Progenitor cell of endocrine pancreas (in vitro differentiated cells): ENCODE data around the gene FCHSD2. TPM values are rescaled to one million over a fixed set of nuclear protein-coding genes. Genes with fewer than 3 reads are reported as not detected.
"Not testable (repeated sequence)": the region's sequence is repeated elsewhere in the genome, so short reads cannot be mapped to it uniquely, and the experiment has no call there.

Experiments used
- DNase-seq: peaks from one replicate; pipeline ENCODE4 v3.0.0; 2021; ENCODE audit warnings: low spot score; ENCODE audit not compliant: unreplicated experiment
- H3K27ac Mint-ChIP-seq: 2 replicates; pipeline ENCODE4 v1.8.0; 2021; ENCODE audit warnings: mild to moderate bottlenecking, moderate library complexity, mixed read lengths
- H3K27me3 Mint-ChIP-seq: 2 replicates; pipeline ENCODE4 v1.8.0; 2021; ENCODE audit warnings: mixed read lengths
- H3K36me3 Mint-ChIP-seq: 2 replicates; pipeline ENCODE4 v1.8.0; 2022; ENCODE audit warnings: mixed read lengths; ENCODE audit not compliant: insufficient read depth
- H3K4me1 Mint-ChIP-seq: 2 replicates; pipeline ENCODE4 v1.8.0; 2021; ENCODE audit warnings: low read depth, mixed read lengths
- H3K4me3 Mint-ChIP-seq: 2 replicates; pipeline ENCODE4 v1.8.0; 2021; ENCODE audit warnings: low read depth, mild to moderate bottlenecking, moderate library complexity, mixed read lengths
- H3K9me3 Mint-ChIP-seq: 2 replicates; pipeline ENCODE4 v1.8.0; 2021; ENCODE audit warnings: low read depth, mixed read lengths
- CTCF ChIP-seq: fragments of 200-600 bp; sonication (generic); IDR thresholded peaks from one replicate; pipeline ENCODE4 v1.5.0; 2021; ENCODE audit warnings: antibody characterized with exemption, mild to moderate bottlenecking; ENCODE audit not compliant: unreplicated experiment
- total RNA-seq: library from RNA; stranded (reverse); gene quantifications from 2 replicates; pipeline ENCODE4 v1.2.1, GENCODE V29; 2021

Gene FCHSD2
- total RNA-seq, 1 donor from 2014 or later = 35.4 TPM

- Mint-ChIP-seq H3K27me3 (no peaks in the 10 kb centered on the region), H3K9me3 (peaks cover 11% of the 10 kb centered on the region), H3K4me3 (no peak overlapping the region), H3K4me1 (peaks cover 4% of the 10 kb centered on the region), H3K36me3 (peaks cover 20% of the 10 kb centered on the region), H3K27ac (no peak overlapping the region)
- no peak for DNase-seq
- no peak for TF ChIP-seq CTCF
These were observed 17.3 kb downstream of the FCHSD2 start for GRCh38 chr11:73124800-73125199.

- Mint-ChIP-seq H3K36me3 (peaks cover 21% of the 10 kb centered on the region), H3K9me3 (peaks cover 11% of the 10 kb centered on the region)
- DNase-seq, H3K4me3 Mint-ChIP-seq, H3K27ac Mint-ChIP-seq, H3K4me1 Mint-ChIP-seq, H3K27me3 Mint-ChIP-seq: not testable (repeated sequence)
These were observed 18.2 kb downstream of the FCHSD2 start for GRCh38 chr11:73123892-73124291.

- no peak overlapping the region for H3K27ac Mint-ChIP-seq
These were observed 20.4 kb downstream of the FCHSD2 start for GRCh38 chr11:73121692-73122091.

GRCh38 chr11:73117071-73117470, 25.0 kb downstream of the FCHSD2 start:
- no peak for TF ChIP-seq CTCF
- Mint-ChIP-seq H3K9me3 (peaks cover 5% of the 10 kb centered on the region), H3K36me3 (peaks cover 22% of the 10 kb centered on the region), H3K27ac (no peak overlapping the region), H3K27me3 (no peaks in the 10 kb centered on the region), H3K4me3 (no peak overlapping the region), H3K4me1 (peaks cover 4% of the 10 kb centered on the region)
- no peak for DNase-seq

More at GRCh38 chr11:73121692-73122091, 20.4 kb downstream of the FCHSD2 start:
- Mint-ChIP-seq H3K36me3 (peaks cover 13% of the 10 kb centered on the region), H3K9me3 (peaks cover 11% of the 10 kb centered on the region), H3K27me3 (no peaks in the 10 kb centered on the region), H3K4me3 (no peak overlapping the region), H3K4me1 (peaks cover 4% of the 10 kb centered on the region)
- no peak for DNase-seq
- TF ChIP-seq CTCF = no peak

GRCh38 chr11:73116636-73117035, 25.5 kb downstream of the FCHSD2 start:
- Mint-ChIP-seq H3K36me3 (peaks cover 22% of the 10 kb centered on the region), H3K4me3 (no peak overlapping the region), H3K4me1 (peaks cover 4% of the 10 kb centered on the region), H3K27ac (no peak overlapping the region), H3K27me3 (no peaks in the 10 kb centered on the region), H3K9me3 (peaks cover 6% of the 10 kb centered on the region)
- no peak for TF ChIP-seq CTCF
- DNase-seq = no peak

- Mint-ChIP-seq H3K4me1 (no peaks in the 10 kb centered on the region), H3K36me3 (peaks cover 29% of the 10 kb centered on the region), H3K4me3 (no peak overlapping the region), H3K9me3 (peaks cover 22% of the 10 kb centered on the region), H3K27ac (no peak overlapping the region), H3K27me3 (no peaks in the 10 kb centered on the region)
- no peak for DNase-seq
- TF ChIP-seq CTCF = no peak
These were observed 27.3 kb downstream of the FCHSD2 start for GRCh38 chr11:73114835-73115220.
